Measurements from ENCODE around the gene PLS1.

DNA sequence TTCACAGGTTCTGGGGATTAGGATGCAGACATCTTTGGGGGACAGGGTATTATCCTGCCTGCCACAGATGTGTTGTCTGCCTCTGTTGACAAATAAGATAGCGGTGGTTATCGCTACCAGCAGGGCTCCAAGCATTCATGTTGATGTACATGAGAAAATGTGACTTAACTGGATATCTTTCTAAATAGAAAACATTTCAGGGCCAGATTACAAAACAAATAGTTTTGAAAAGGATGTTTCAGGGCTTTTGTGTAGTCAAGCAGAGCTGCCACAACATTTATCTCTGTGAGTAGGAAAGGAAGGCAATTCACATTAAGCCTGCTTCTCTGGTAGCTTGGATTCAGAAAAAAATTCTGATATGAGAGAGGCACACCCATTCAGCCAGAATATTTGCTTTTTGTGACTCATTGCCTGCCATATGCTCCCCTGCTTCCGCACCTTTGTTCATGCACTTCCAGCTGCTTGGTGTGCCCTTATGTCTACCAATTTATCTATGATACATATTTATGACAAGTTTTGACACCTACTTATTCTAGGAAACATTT lies 22.8 kb downstream of the PLS1 start:
- no peak for TF ChIP-seq EZH2 (IDR thresholded peaks at IDR 0.05; ENCODE audit: borderline replicate concordance, low read depth, low read length, severe bottlenecking)
- TF ChIP-seq, protein P1, sequence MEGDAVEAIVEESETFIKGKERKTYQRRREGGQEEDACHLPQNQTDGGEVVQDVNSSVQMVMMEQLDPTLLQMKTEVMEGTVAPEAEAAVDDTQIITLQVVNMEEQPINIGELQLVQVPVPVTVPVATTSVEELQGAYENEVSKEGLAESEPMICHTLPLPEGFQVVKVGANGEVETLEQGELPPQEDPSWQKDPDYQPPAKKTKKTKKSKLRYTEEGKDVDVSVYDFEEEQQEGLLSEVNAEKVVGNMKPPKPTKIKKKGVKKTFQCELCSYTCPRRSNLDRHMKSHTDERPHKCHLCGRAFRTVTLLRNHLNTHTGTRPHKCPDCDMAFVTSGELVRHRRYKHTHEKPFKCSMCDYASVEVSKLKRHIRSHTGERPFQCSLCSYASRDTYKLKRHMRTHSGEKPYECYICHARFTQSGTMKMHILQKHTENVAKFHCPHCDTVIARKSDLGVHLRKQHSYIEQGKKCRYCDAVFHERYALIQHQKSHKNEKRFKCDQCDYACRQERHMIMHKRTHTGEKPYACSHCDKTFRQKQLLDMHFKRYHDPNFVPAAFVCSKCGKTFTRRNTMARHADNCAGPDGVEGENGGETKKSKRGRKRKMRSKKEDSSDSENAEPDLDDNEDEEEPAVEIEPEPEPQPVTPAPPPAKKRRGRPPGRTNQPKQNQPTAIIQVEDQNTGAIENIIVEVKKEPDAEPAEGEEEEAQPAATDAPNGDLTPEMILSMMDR (IDR thresholded peaks at IDR 0.05; ENCODE audit: borderline replicate concordance, extremely low read depth, low read length, poor library complexity, severe bottlenecking), result no peak
